GM21528 (cell line): ENCODE results near the gene THAP4.
A peak's percentile ranks its signal among the peaks of the same experiment; 100 is the strongest.

Source experiments
- ATAC-seq: cut with Tn5 transposase; IDR thresholded peaks from one replicate; pipeline ENCODE4 v1.9.1; 2021; ENCODE audit warnings: mild to moderate bottlenecking, moderate library complexity; ENCODE audit not compliant: unreplicated experiment, low FRiP score

The THAP4 gene

DNA sequence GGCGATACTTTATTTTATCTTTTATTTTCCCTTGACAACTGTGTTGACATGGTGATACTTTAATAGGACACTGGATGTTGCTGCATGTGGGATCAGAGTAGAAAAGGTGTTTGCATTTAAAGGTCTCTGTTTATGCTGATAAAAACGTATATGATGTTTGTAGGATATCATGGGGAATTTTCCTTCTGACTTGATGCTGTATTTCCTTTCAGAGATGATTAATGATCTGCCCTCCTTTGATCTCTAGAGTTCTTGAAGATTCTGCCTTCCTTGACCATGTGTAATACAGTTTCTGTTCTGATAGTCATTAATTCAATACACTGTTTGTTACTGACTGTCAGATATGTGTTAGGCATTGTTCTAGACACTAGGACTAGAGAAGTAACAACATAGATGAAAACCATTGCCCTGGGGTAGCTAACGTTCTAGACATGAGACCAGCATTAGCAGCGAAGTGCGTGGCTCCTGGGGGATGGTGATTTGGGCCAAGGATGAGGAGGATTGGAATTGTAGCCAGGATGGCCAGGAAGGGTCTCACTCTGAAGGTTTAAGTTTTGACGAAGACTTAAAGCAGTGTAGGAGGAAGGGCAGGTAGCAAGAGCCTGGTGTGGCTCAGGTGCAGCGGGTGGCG is 3.3 kb upstream of the THAP4 start:
- no peak for ATAC-seq

DNA sequence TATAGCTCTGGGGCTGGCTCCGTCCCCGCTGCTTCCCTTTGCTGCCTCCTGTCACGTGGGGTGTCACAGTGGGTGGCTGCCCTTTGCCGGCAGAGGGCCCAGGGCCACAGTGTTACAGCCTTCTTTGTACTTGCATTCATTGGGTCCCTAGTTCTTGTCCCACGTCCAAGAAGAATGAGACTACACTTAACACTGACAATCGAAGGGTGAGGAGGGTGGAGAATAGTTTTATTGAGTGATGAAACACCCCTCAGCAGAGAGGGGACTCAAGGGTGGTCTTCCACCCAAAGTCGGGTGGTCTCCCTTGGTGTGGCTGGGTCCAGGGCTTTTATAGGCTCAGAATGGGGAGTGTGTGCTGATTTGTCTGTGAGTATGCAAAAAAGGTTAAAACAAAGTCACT is 2.4 kb upstream of the THAP4 start:
- no peak for ATAC-seq

DNA sequence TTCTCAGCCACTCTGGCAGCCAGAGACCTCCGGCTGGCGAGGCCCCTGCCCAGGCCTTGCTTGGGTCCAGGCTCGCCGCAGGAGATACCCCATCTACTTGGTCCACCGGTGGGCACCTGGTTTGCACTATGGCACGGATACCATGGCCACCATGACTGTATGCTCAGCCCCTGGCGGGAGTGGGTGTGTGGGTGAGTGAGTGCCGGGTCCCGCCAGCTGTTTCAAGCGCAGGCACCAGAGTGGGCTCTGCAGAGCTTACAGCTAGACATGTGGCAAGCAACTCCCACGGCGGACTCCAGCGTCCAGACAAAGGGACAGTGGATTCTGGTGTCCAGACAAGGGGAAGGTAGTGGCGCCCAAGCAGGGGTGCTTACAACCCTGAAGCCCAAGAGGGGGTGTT is 2.0 kb upstream of the THAP4 start:
- no peak for ATAC-seq

DNA sequence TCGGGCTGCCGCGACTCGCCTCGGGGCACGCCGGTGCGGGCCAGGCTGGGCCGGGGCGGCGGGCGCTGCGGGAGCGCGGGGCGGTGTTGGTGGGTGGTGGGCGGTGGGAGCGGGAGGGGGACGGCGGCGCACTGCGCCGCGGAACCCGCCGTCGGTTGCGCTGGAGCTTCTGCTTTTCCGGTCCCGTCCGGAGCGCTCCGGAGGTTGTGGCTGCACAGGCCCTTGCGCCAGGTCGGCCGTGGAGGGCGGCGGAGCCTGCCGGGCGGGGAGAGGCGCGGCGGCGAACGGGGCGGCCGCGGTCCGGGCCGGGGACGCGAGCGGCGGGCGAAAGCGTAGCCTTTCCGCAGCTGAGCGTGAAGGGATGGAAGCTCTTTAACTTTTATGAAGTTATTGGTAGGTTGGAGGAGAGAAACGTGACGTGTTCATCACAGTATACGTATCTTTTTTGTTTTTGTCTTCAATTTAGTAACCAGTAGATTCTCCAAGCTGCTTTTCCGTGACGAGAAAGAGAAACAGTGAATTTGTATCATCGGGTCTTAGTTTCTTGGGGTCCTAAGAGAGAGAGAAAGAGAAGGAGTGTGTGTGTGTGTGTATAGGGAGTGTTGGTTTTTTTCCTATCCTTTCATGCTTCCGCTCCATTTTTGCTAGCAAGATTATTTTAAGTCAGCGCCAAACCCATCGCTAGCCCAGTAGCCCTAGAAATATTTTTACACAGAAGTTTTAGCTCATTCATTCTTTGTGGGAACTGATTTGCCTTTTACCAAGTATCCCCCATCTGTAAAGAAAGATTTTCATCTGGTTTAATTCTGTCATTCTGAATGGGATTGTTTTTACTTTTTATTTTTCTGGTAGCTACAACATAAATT is 1.1 kb upstream of the THAP4 start:
- ATAC-seq = peak; percentile 24

DNA sequence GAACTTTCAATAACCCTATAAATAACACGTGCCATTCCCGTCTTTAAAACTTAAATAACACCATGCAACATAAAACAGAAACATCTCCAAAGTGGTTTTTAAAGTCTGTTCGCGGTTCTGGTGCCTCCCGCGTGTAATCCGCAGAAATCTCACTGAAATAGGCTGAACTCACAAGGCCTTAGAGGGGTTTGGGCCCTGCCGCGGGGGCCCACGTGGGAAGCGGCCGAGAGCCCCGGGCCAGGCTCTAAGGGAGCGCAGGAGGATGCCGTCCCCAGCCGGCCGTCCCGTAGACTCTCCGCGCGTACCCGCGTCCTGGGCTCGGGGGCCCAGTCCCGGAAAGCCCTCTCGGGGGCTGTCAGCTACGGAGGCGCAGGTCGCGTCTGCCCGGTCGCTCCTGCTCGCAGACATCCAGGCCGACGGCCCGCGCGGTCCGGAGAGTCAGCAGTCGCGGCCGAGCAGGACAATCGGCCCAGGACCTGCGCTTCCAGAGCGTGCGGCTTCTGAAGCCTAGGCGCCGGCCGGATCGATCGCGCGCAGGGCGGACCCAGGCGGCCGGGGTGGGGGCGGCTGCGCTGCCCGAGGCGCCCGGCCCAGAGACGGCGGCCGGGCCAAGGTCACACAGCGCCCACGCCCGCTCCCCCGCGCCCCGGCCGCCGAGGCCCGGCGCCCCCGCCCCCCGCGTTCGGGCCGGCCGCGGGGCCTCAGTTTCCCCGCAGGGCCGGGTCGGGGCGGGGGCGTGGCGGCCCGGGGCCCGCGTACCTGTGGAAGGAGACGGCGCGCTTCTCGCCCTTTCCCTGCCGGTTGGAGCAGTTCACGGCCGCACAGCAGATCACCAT is 558 bp downstream of the THAP4 start:
- peak; percentile 28 for ATAC-seq

DNA sequence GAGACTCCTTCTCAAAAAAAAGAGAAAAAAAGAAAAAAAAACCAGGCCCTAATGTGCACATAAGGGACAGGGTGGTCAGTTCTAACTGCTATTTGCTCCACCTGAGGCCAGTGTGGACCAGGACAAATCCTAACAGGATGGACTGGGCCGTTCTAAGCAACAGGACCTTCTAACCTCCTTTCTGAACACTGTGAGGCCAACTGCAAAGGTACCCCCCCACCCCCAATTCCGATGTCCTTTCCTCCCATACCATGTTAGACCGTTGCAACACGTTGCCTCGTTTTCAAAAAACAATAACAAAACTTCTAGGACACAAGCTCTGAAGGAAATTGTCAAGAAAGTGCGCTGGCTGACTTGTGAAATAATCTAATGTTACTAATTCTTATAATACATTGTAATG is 1.2 kb downstream of the THAP4 start:
- no peak for ATAC-seq

DNA sequence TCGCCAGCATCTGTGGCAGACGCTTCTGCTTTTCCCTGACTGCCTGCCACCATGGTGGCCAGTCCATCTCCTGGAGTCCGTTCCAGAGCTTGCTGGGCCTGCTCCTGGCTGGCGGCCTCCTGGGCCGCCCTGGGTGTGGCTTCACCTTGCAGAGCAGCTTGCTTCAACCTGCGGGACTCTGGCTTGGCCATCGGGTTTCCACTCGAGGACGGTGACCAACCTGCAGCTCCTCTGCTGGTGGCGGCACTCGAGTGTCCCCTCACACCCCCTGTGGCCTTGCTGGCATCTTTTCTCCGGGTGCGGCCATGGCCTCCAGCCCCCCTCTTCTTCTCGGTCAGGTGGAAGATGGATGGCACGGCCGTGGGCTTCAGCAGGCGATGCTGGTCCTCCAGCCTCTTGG is 3.4 kb downstream of the THAP4 start:
- no peak for ATAC-seq

DNA sequence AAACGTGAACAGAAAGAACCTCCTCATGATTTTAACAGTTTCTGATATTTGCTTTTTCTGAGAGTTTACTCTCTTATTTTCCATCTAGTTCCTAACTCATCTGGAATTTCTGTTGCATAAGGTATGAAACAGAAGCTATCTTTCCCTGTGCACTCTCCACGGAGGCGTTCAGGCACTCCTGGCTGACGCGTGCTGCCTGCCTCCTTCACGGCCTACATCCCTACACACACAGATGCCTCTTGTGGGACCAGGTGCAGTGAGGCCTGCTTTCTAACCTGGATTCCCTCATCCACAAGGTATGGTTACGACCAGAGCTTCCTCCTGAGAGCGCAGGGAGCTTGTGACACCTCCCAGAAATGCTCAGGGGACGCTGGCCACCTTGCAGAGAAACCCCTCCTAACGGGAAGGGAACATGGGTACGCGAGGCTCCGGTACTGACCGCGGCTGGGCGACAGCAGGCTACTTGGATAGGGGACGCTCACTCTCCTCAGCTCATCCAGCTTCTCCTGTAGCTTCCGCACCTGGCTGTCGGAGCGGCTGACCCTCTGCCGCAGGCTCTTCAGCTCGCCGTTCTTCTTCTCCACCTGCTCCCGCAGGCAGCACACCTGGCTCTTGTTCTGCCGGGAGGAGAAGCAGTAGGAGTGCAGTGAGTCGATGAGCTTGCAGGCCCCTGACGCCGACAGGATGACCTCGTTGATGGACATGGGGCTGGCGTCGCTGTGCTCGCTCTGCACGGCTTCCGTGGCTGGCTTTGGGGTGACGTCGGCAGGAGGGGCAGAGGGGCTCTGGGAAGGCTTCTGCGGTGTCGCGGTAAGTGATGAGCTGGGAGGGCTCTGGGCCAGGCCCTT is 4.3 kb downstream of the THAP4 start:
- no peak for ATAC-seq

DNA sequence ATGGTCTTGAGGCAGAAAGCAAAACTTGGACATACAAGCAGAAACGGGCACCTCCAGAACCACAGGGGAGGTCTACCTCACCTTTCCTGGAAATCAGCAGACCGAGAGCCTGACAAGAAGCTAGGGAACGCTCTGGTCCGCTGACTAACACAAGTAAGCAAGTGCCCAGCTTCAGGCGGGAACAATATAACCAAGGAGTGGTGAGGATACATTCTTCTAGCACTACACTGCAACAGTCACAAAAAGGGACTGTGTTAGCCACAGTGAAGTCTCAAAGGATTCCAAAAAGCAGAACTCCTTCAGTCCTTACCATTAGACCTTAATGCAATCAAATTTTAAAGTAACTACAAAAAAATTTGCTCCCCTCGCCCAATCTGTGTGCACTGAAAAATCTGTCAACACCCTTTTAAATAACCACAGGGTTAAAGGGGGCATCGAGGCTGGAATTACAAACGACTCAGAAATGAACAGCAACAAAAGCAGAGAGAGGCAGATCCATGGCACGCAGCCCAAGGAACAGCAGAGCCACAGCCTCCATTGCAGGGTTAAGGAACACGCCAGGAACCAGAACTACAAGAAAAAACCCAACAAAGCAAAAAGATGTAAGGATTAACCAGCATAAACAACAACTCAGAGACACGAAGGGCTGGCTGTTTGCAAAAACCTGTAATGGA is 7.1 kb downstream of the THAP4 start:
- no peak for ATAC-seq

DNA sequence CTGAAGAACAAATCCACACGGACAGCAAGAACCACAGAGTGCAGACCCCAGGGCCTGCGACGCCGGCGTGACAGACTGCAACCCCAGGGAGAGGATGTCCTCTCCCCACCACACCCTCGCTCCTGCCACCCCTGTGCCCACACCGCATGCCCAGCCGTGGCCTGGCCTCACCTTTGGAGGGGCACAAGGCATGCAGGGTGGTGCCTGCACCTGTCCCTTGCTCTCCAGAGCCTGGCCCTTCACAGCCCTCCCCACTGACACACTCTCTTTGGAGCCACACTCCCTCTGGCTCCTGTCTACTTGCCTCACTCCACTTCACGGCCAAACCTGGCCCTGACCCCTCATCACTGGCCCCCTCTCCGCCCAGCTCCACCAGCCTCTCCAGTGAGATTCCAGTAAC is 9.3 kb downstream of the THAP4 start:
- no peak for ATAC-seq

DNA sequence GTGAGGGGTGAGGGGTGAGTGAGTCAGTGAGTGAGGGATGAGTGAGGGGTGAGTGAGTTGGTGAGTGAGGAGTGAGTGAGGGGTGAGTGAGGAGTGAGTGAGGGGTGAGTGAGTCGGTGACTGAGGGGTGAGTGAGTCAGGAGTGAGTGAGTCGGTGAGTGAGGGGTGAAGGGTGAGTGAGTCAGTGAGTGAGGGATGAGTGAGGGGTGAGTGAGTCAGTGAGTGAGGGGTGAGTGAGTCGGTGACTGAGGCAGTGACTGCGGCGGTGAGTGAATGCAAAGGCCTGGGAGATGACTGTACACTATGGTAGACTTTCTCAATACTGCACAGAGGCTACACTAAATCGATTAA is 16.6 kb downstream of the THAP4 start:
- no peak for ATAC-seq

DNA sequence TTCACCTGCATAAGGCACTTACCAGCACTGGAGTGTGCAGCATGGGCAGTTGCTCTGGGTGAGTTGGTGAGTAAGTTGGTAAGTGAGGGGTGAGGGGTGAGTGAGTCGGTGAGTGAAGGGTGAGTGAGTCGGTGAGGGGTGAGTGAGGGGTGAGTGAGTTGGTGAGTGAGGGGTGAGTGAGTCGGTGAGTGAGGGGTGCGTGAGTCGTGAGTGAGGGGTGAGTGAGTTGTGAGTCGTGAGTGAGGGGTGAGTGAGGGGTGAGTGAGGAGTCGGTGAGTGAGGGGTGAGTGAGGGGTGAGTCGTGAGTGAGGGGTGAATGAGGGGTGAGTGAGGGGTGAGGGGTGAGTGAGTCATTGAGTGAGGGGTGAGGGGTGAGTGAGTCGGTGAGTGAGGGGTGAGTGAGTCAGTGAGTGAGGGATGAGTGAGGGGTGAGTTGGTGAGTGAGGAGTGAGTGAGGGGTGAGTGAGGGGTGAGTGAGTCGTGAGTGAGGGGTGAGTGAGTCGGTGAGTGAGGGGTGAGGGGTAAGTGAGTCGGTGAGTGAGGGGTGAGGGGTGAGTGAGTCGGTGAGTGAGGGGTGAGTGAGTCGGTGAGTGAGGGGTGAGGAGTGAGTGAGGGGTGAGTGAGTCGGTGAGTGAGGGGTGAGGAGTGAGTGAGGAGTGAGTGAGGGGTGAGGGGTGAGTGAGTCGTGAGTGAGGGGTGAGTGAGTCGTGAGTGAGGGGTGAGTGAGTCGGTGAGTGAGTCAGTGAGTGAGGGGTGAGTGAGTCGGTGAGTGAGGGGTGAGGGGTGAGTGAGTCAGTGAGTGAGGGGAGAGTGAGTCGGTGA is 17.1 kb downstream of the THAP4 start:
- no peak for ATAC-seq

DNA sequence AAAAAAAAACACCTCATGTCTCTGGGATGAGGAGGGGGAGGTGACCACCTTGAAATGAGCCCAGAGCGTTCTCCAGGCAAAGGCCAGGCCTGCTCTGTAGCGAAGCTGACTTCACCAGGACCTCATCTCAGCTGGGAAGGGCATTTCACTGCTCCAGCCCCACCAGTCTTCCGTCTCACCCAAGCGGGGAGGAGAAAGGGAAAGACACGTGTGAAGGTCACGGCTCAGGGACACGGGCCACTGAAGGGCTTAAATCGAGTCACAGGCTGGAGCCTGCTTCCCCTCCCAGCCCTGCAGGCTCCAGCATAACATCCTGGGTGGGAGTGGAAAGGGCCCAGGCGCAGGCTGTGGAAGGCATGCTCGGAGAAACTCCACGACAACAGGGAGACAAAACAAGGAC is 18.1 kb downstream of the THAP4 start:
- ATAC-seq = no peak

DNA sequence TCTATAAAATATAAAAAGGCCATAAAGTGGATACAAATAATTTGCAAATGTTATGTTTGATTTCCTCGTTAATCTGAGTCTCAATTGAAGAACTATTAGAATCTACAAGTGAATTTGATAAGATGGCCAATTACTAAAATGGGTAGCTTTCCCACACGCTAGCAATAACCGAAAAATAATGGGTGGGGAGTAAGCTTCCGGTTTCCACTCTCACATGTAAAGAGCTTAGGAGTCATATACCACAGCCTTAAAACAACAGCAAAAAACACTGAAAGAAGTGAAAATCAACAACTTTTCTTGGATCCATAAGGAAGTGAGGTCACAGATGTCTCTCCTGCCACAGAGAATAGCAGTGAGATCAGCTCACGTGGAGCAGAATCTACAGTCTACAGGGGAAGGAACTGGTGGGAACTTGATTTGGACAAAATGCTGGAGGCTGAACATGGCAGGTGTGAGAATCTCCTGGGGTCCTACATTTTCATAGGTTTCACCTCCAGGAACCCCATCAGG is 18.6 kb downstream of the THAP4 start:
- no peak for ATAC-seq

DNA sequence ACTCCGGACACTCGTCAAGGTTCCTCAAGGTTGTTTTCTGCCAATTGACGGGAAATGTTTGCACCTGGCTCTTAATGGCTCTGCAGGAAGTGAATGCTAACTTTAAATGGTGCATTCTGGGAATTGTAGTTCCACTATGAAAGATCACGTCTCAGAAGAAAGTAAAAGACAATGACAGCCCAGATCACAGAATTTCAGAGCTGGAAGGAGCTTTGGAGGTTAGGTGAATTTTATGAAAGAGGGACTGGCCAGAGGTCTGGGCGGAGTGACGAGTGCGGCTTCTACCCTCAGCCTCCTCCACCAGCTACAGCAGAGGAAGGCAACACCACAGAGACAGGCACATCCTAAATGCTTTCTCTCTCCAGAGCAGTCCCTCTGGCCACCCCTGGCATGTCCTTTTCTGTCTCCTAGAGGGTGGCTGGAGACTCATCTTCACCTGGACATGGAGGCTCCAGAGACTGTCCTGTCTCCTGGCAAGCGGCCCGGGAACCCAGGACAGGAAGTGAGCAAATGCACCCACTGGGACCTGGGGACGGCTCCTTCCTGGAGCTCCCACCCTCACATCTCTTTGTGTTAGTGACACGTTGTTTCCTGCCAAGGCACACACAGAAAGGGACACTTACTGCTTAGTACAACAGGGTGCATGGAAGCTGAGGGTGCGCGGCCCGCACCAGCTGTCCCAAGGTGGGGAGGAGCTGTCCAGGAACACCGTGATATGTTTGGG is 19.4 kb downstream of the THAP4 start:
- ATAC-seq = no peak

DNA sequence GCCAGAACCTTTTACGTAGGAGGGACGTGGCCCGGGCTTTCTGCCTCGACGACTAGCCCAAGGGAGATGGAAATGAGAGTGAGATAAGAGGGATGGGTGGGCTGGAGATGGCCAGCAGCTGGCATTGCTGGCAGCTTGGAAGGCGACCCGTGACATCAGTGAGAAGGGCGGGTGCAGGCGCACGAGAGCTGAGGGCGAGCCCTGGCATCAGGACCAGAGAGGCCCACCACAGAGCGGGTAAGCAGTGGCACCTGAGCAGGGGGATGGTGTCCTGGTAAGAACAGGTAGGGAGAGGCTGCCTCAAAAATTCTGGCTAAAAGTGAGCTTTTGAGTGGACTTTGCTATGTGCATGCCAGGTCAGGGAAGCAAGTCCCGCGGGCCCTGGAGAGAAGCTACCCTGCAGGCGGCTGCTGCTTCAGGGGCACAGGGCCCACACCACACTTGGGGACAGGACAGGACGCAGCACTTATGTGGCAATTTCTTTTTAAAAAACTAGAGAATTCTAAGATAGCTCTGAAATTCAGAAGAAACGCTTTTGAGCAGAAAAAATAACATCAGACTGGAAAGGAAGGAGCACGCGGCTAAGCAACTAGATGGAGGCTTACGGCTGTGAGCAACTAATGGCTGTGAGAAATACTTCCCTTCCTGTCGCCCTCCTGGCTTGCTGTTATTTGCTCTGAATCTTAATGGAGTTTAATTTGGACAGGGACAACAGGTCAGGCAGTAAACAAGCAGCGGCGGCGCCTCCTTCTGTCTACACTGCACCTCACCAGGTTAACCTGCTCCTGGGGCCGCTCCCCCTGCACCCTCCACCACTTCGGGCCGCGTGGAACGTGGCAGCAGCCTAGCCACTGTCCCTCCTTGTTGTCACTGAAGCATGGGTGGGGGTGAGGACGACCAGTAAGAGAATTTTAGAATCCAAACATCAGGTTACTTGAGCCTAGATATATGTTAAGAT is 20.5 kb downstream of the THAP4 start:
- ATAC-seq = no peak

DNA sequence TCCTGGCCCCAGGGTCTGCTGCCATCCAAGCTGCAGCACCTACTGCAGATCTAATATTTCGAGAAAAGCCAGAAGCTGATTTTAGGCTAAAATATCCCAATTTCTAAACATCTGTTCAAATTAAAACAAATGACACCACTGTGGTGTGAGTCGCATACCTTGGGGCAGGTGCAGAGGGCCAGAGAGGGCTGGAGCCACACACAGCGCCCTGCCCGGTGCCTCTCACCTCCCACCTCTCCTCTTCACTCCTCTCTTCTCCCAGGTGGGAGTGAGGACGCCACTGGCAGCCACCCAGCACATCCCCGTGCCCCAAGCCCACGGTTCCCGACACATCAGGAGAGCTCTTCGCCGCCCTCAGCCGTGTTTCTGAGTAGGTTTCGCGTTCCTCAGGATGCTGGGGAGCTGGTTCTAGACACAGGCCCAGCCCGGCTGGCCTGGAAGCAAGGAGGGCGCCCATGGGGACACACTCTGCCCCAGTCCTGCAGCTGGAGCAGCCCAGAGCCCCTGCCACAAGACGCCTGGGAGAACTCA is 21.4 kb downstream of the THAP4 start:
- no peak for ATAC-seq
